Effector memory CD4-positive, alpha-beta T cell (primary cell): ENCODE results near the gene DAP3.
"Not testable (repeated sequence)": the region's sequence is repeated elsewhere in the genome, so short reads cannot be mapped to it uniquely, and the experiment has no call there.

Source experiments
- DNase-seq, 3 donors: peaks; one replicate each; pipeline ENCODE4 v3.0.0-alpha.2; 2020
- H3K27ac ChIP-seq: 2 replicates; pipeline ENCODE4 v1.7.0; 2013; ENCODE audit warnings: mild to moderate bottlenecking, low read length, moderate library complexity; ENCODE audit not compliant: insufficient read depth, poor library complexity, severe bottlenecking
- H3K27me3 ChIP-seq: replicated peaks from 2 replicates; pipeline ENCODE4 v1.7.0; 2013; ENCODE audit warnings: mild to moderate bottlenecking, low read length; ENCODE audit not compliant: insufficient read depth, control insufficient read depth, poor library complexity, severe bottlenecking
- H3K36me3 ChIP-seq: 2 replicates; pipeline ENCODE4 v1.7.0; 2013; ENCODE audit warnings: mild to moderate bottlenecking, low read length, moderate library complexity; ENCODE audit not compliant: control insufficient read depth, insufficient read depth
- H3K4me1 ChIP-seq: 2 replicates; pipeline ENCODE4 v1.7.0; 2013; ENCODE audit warnings: low read length, mild to moderate bottlenecking; ENCODE audit not compliant: control insufficient read depth, insufficient read depth, poor library complexity, severe bottlenecking
- H3K4me3 ChIP-seq: 2 replicates; pipeline ENCODE4 v1.7.0; 2013; ENCODE audit warnings: low read length, low read depth, mild to moderate bottlenecking; ENCODE audit not compliant: insufficient read depth, poor library complexity, severe bottlenecking
- H3K9me3 ChIP-seq: 2 replicates; pipeline ENCODE4 v1.7.0; 2013; ENCODE audit warnings: mild to moderate bottlenecking, low read length, moderate library complexity; ENCODE audit not compliant: control insufficient read depth

Gene DAP3

DNA sequence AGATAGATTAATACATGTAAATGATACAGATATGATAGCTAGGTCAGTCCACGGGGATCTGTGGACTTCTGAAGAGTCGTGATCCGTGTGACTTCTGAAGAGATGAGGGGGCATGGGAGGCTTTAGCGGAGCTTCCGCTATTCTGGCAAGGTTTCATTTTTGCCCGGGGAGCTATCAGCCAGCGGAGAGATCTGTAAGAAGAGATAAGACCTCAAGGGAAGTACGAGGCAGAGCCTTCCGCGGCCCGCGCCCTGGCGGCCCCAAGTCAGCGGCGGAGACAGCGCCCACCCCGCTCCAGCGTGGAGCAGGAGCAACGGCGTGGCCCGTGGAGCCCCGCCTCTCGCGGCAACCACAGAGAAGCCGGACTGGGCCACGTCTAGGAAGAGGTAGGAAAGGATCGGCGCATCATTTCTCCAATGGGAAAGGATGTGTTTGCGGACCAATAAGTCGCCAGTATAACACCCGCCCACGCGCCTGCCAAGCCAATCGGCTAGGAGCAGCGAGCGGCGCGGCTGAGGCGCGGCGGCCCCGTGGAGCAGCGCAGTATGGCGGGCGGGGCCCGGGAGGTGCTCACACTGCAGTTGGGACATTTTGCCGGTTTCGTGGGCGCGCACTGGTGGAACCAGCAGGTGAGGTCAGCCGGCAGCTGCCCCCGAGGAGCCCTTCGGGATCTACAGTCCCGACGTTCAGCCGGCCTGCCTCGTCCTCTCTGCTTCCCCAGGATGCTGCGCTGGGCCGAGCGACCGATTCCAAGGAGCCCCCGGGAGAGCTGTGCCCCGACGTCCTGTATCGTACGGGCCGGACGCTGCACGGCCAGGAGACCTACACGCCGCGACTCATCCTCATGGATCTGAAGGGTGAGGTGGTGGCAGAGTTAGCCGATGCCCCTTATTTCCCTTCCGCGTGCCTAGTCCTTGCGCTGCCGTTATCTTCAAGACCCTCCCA, 56.7 kb downstream of the DAP3 start:
- Histone ChIP-seq H3K27ac (peak overlapping the region; percentile 67), H3K4me3 (peak overlapping the region; percentile 70)
- H3K9me3 ChIP-seq, H3K27me3 ChIP-seq, H3K36me3 ChIP-seq, H3K4me1 ChIP-seq: not testable (repeated sequence)
- peak; percentile 82 to 90 (median 87) for DNase-seq

DNA sequence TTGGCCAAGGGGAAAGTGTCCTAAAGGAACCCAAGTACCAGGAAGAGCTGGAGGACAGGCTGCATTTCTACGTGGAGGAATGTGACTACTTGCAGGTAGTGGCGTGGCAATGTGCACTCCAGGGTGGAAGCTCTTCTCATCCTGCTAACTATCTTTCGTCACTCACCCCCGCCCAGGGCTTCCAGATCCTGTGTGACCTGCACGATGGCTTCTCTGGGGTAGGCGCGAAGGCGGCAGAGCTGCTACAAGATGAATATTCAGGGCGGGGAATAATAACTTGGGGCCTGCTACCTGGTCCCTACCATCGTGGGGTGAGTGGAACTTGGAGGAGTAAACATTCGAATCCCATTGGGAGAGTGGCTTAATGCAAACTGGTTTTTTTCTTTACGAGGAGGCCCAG, 58.7 kb downstream of the DAP3 start:
- H3K27ac ChIP-seq, DNase-seq, H3K27me3 ChIP-seq, H3K4me3 ChIP-seq, H3K36me3 ChIP-seq, H3K4me1 ChIP-seq, H3K9me3 ChIP-seq: not testable (repeated sequence)

DNA sequence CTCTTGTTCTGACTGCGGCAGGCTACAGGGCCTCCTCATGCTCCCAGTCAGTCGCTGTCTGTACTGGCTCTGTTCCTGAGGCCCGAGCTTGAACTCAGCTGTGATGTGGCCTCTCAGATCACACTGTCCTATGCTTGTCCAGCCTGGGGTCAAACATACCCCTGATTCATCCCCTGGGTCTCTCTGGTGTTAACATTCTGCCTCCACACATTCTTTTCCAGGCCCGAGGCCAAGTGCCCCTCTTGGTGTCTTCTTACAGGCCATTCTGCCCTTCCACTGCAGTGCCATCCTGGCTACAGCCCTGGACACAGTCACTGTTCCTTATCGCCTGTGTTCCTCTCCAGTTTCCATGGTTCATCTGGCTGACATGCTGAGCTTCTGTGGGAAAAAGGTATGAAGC, 59.2 kb downstream of the DAP3 start:
- not testable (repeated sequence) for H3K4me3 ChIP-seq, H3K27ac ChIP-seq, DNase-seq, H3K36me3 ChIP-seq, H3K4me1 ChIP-seq, H3K9me3 ChIP-seq, H3K27me3 ChIP-seq

DNA sequence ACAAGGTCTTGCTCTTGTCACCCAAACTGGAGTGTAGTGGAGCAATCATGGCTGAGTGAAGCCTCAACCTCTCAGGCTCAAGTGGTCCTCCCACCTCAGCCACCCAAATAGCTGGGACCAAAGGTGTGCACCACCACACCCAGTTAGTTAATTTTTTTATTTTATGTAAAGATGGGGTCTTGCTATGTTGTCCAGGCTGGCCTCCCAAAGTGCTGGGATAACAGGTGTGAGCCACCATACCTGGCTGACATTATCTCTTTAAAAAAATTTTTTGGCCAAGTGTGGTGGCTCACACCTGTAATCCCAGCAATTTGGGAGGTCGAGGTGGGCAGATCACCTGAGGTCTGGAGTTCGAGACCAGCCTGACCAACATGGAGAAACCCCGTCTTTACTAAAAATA, 70.1 kb downstream of the DAP3 start:
- not testable (repeated sequence) for DNase-seq, H3K4me3 ChIP-seq, H3K9me3 ChIP-seq, H3K27me3 ChIP-seq, H3K4me1 ChIP-seq, H3K27ac ChIP-seq
- peaks cover 57% of the 10 kb centered on the region for H3K36me3 ChIP-seq

DNA sequence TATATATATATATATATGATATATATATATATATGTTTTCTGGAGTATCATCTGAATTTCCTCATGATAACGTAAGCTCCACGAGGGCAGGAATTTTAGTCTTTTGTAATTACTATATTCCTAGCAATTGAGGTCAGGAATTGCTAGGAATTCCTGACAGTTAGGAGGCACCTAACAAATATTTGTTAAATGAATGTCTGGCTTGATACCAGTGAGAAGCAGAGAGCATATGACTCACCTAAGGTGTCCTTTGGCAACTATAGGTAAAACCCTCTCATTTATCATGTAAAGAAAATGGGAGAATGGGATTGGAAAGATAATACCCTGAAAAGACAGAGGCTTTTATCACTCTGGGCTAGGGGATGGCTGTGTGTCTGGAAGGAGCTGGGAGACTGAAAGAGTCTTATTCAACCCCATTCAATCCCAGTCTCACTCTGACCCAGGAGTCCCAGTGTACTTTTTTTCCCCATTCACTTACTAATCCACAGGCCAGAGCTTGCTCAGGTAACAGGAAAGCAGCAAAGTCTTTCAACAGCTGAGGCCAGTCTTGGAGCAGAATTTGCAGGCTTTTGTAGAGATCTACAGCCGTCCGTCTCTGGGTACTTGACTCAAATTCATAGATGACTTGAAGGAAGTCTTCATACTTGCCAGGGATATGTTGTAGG, 71.2 kb downstream of the DAP3 start:
- DNase-seq = no peak
- H3K27ac ChIP-seq = no peak overlapping the region
- H3K4me3 ChIP-seq = no peak overlapping the region
- no peaks in the 10 kb centered on the region for H3K4me1 ChIP-seq
- no peaks in the 10 kb centered on the region for H3K9me3 ChIP-seq
- H3K36me3 ChIP-seq = peaks cover 57% of the 10 kb centered on the region
- no peaks in the 10 kb centered on the region for H3K27me3 ChIP-seq

DNA sequence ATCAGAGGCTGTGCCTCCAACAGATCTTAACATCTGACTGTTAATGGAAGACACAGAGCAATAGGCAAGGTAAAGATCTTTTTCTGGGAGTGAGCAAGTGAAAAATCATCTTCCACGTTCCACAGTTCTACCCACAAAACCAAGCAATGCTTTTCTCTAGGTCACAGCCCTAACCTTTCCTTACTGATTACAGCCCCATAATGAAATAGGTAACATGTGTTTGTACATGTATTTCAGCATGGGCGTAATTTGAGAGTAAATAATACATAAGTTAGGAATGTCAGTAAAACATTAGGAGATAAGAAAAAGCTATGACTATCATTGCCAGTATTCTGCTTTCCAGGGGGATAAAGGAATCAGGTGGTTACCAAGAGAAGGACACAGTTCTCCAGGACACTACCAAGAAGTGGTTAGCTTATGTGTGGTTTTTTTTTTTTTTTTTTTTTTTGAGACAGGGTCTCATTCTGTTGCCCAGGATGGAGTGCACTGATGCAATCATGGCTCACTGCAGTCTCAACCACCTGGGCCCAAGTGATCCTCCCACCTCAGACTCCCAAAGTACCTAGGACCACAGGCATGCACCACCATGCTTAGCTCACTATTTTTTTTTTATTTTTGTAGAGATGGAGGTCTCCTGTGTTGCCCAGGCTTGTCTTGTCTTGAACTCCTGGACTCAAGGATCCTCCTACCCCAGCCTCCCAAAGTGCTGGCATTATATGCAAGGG, 72.0 kb downstream of the DAP3 start:
- Histone ChIP-seq H3K4me3 (no peak overlapping the region), H3K27ac (no peak overlapping the region), H3K36me3 (peaks cover 63% of the 10 kb centered on the region), H3K27me3 (no peaks in the 10 kb centered on the region), H3K9me3 (no peaks in the 10 kb centered on the region), H3K4me1 (no peaks in the 10 kb centered on the region)
- DNase-seq = no peak

DNA sequence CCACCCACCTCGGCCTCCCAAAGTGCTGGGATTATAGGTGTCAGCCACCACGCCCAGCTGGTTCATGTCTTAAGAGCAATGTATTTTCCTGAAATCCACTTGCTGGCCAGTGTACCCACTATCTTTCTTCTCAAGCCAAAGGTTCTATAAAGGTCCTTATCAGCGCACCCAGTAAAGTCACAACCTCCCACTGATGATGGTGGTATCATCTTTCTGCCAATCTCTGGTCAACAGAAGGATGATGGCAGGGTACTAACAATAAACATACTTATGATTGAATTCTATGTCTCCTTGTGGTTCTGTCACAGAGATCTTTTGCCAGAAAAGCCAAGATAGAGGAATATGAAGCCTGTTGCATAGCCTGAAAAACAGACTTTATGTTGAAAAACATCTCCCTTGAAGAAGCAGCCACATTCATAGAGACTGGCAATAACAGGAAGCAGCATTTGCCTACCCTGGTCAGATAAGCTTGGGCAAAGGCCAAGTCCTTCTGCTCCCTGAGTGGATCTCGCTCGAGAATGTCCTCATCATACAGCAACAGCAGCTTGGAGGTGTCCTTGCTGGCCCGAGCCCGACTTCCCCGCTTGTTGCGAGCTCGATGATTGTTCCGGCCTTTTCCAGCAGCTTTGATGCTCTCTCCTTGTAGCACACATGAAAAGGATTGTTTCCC, 73.0 kb downstream of the DAP3 start:
- Histone ChIP-seq H3K4me1 (no peaks in the 10 kb centered on the region), H3K36me3 (peaks cover 63% of the 10 kb centered on the region), H3K9me3 (no peaks in the 10 kb centered on the region), H3K4me3 (no peak overlapping the region), H3K27me3 (no peaks in the 10 kb centered on the region), H3K27ac (no peak overlapping the region)
- no peak for DNase-seq

DNA sequence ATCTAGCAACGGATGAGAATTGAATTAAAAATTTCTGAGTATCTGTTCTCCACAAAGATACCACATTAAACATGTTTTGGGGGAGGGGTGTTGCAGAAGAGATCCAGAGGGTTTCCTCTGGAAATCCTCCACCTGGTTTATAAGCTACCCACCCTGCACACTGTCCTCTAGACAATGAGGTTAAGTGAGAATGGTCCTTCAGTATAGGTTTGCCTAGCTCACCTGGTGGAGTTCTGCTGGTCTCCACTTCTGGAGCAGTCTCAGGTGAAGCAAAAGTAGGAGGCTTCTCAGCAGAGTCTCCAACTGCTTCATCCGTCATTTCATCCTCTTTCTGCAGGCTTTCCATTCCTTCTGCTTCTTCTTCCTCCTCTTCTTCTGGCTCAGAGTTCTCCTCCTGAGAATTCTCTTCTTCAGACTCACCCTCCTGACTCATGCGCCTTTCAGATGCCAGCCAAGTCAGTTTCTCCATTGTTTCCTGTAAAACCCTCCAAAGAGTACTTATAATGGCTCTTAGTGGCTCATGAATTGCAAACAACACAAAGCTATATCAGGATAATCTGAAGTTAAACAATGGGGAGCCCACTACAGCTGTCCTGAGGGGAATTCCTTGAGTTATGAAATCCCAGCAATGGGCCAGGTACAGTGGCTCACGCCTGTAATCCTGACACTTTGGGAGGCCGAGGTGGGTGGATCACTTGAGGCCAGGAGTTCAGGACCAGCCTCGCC, 74.4 kb downstream of the DAP3 start:
- not testable (repeated sequence) for H3K4me3 ChIP-seq, H3K27me3 ChIP-seq, H3K9me3 ChIP-seq, H3K4me1 ChIP-seq, H3K27ac ChIP-seq, DNase-seq
- peaks cover 61% of the 10 kb centered on the region for H3K36me3 ChIP-seq

DNA sequence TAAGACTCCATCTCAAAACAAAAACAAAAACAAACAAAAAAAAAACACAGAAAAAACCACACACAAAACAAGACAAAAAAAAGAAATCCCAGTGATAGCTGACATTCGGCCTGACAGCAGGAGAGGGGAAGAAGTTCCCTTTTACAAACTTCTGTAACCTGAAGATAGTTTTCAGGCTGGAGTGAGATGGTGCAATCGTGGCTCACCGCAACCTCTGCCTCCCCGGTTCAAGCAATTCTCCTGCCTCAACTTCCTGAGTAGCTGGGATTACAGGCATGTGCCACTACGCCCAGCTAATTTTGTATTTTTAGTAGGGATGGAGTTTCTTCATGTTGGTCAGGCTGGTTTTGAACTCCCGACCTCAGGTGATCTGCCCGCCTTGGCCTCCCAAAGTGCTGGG, 75.1 kb downstream of the DAP3 start:
- H3K4me3 ChIP-seq = not testable (repeated sequence)
- peaks cover 57% of the 10 kb centered on the region for H3K36me3 ChIP-seq

More for the DNA sequence above, 75.1 kb downstream of the DAP3 start:
- H3K9me3 ChIP-seq, H3K4me1 ChIP-seq, H3K27me3 ChIP-seq, H3K27ac ChIP-seq, DNase-seq: not testable (repeated sequence)
